ENCODE data around the gene S100B.

S100B gene

DNA sequence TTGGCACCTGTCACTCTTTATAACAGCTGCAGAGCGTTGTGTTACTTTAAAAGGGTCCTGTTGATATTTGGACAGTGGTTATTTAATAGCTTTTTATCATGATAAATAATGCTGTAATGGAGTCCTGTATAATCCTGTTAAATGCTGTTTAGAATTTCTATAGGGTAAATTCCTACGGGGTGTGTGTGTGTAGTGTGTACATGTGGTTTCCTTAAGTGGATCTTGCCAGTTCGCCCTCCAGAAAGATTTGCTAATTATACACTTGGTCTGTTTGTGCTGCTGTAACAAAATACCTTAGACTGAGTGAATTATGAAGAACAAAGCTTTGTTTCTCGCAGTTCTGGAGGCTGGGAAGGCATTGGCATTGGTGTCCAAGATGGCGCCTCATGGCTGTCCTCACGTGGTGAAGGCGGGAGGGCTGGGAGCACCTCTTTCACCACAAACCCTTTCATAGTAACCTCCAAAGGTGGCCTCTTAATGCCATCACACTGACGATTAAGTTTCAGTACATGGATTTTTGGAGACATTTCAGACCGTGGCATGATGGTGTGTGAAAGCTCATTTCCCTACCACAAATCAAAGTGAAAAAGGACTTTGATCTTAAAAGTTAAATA, 41.8 kb upstream of the S100B start:
- H3K4me1 Mint-ChIP-seq: peaks cover 15% of the 10 kb centered on the region
- peak overlapping the region in 2 of 3 experiments; percentile 15 to 65 for H3K27ac Mint-ChIP-seq

DNA sequence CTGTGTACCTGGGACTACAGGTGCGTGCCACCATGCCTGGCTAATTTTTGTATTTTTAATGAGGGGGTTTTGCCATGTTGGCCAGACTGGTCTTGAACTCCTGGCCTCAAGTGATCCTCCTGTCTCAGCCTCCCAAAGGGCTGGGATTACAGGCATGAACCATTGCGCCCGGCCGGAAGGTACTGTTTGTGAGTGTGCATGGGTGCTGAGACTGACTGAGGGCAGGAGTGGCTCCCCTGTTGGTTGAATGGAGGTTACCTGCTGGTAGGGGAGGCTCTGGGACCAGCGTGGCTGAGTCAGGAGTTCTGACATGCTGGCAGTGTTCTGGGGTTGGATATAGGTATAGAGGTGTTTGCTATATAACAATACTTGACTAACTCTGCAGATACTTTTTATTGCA, 41.0 kb upstream of the S100B start:
- TF ChIP-seq, protein P1, sequence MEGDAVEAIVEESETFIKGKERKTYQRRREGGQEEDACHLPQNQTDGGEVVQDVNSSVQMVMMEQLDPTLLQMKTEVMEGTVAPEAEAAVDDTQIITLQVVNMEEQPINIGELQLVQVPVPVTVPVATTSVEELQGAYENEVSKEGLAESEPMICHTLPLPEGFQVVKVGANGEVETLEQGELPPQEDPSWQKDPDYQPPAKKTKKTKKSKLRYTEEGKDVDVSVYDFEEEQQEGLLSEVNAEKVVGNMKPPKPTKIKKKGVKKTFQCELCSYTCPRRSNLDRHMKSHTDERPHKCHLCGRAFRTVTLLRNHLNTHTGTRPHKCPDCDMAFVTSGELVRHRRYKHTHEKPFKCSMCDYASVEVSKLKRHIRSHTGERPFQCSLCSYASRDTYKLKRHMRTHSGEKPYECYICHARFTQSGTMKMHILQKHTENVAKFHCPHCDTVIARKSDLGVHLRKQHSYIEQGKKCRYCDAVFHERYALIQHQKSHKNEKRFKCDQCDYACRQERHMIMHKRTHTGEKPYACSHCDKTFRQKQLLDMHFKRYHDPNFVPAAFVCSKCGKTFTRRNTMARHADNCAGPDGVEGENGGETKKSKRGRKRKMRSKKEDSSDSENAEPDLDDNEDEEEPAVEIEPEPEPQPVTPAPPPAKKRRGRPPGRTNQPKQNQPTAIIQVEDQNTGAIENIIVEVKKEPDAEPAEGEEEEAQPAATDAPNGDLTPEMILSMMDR (IDR thresholded peaks at IDR 0.05; ENCODE audit: unreplicated experiment in 3 of 3): no peak
- H3K4me1 Mint-ChIP-seq: peaks cover 15% of the 10 kb centered on the region
- H3K36me3 Mint-ChIP-seq (ENCODE audit: low read depth): peaks cover 87% of the 10 kb centered on the region
- H3K27ac Mint-ChIP-seq: peak overlapping the region in 1 of 3 experiments; percentile 15
- H3K9me3 Mint-ChIP-seq: no peaks in the 10 kb centered on the region
- no peak overlapping the region for H3K4me3 Mint-ChIP-seq
- H3K27me3 Mint-ChIP-seq (ENCODE audit: low read depth): no peaks in the 10 kb centered on the region

More for the DNA sequence above, 41.8 kb upstream of the S100B start:
- Mint-ChIP-seq H3K27me3 (ENCODE audit: low read depth) (no peaks in the 10 kb centered on the region), H3K4me3 (no peak overlapping the region), H3K36me3 (ENCODE audit: low read depth) (peaks cover 87% of the 10 kb centered on the region), H3K9me3 (no peaks in the 10 kb centered on the region)
- TF ChIP-seq, protein P1 (IDR thresholded peaks at IDR 0.05; ENCODE audit: unreplicated experiment in 3 of 3): no peak

DNA sequence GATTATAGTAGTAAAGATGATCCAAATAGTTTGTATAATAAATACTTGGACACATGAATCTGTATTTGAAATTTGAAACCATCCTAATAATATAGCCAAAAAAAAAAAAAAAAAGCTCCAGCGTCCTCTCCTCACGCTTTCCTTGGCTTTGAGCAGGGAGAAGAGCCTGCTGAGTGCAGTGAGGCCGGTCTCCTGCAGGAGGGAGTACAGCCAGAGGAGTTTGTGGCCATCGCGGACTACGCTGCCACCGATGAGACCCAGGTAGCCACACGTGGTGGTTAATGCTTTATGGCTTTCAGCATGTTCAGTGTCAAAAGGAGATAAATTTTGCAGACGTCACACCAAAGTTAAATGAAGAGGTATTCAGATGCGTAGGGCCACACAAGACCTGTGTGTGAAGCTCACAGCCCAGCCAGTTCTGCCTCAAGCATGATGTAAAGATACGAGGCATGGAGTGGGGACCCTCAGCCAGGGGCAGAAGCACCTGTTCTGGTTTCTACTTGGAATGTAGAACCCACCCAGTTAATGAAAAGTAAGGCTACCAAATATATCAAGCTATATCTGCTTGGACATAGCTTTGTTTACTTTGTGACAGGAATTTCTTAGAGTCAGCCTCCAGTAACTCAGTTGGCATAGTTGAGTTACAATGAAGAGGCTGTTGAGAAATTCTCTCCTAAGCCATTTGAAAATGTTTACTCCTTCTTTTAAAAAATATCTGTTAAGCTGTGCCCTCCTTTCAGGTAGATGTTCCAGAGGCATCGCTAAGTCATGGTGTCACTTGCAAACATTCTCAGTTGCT, 38.7 kb upstream of the S100B start:
- Mint-ChIP-seq H3K9me3 (no peaks in the 10 kb centered on the region), H3K27ac (no peak overlapping the region), H3K27me3 (ENCODE audit: low read depth) (no peaks in the 10 kb centered on the region), H3K36me3 (ENCODE audit: low read depth) (peaks cover 81% of the 10 kb centered on the region), H3K4me1 (peaks cover 22% of the 10 kb centered on the region), H3K4me3 (no peak overlapping the region)
- TF ChIP-seq, protein P1 (IDR thresholded peaks at IDR 0.05; ENCODE audit: unreplicated experiment in 3 of 3): no peak

DNA sequence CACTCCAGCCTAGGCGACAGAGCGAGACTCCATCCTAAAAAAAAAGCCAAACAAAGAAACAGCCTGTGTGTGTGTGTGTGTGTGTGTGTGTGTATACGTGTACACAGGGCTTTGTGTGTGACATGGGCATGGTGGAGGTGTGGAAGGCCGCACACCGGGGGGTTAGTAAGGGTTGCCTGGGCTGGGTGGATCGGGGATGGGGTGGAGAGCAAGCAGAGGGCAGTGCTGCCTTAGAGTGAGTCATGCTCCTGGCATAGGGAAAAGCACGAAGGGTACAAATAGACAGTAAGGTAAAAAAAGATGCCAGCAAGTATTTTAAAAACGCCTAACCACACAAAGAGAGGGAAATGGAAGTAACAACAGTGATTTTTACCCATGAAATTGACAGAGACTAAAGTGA, 36.8 kb upstream of the S100B start:
- no peaks in the 10 kb centered on the region for H3K27me3 Mint-ChIP-seq (ENCODE audit: low read depth)
- peaks cover 35% of the 10 kb centered on the region for H3K4me1 Mint-ChIP-seq
- no peak overlapping the region for H3K4me3 Mint-ChIP-seq
- no peak overlapping the region for H3K27ac Mint-ChIP-seq
- H3K36me3 Mint-ChIP-seq (ENCODE audit: low read depth): peaks cover 77% of the 10 kb centered on the region
- no peaks in the 10 kb centered on the region for H3K9me3 Mint-ChIP-seq
- TF ChIP-seq, protein P1 (IDR thresholded peaks at IDR 0.05; ENCODE audit: unreplicated experiment in 3 of 3): no peak

DNA sequence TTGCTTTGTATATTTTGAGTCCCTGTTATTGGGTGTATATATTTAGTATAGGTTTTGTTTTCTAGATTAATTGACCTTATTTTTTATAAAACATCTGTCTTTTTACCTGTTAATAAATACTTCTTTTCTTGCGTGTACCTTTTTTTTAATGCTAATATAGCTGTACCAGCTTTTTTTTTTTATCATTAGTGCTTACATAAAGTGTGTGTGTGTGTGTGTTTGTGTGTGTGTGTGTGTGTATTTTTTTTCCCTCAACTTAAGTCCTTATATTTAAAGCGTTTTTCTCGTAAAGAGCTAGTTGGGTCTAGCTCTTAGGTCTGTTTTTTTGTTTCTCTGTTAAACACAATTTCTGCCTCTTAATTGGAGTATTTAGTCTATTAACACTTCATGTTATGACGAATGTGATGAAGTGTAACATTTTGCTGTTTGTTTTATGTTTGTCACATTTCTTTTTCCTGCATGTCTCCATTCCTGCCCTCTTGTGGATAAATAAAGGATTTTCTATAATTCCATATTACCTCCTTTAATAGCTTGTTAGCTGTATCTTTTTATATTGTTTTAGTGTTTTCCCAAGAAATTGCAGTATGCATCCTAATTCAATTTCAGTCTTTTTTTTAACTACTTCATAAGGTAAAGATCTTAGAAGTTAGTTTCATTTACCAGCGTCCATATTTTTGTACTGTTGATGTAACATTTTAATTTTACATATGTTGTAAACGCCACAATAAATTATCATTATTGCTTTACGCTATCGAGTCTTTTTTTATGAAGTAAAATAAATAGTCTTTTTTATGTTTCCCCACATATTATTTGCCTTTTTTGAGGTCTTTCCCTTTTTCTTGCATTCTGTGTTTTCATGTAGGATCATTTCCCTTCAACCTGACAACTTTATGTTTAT, 34.9 kb upstream of the S100B start:
- Mint-ChIP-seq H3K27me3 (ENCODE audit: low read depth) (no peaks in the 10 kb centered on the region), H3K27ac (peak overlapping the region in 1 of 3 experiments; percentile 8), H3K9me3 (no peaks in the 10 kb centered on the region), H3K4me1 (peaks cover 39% of the 10 kb centered on the region), H3K4me3 (peak overlapping the region; percentile 55 to 69 (median 68)), H3K36me3 (ENCODE audit: low read depth) (peaks cover 59% of the 10 kb centered on the region)
- TF ChIP-seq, protein P1 (IDR thresholded peaks at IDR 0.05; ENCODE audit: unreplicated experiment in 3 of 3): peak; percentile 36 to 49 (median 41)
